Heart left ventricle (tissue), 16 donors: ENCODE results near the gene DDX51. TPM values are rescaled to one million over a fixed set of nuclear protein-coding genes. Genes with fewer than 3 reads are reported as not detected.

Source experiments
- ATAC-seq, 4 donors: fragments of 200-7000 bp; cut with Tn5 transposase; one replicate each; pipeline ENCODE4 v1.9.1; 2020 to 2022; ENCODE audit warnings: moderate library complexity in 4 of 4, mild to moderate bottlenecking in 3 of 4, moderate number of reproducible peaks in 1 of 4
- DNase-seq, 5 donors: peaks; one replicate each; pipeline ENCODE4 v3.0.0-alpha.2; 2020
- H3K27ac ChIP-seq, 12 donors: fragments of 200-600 bp; sonication (generic) in 4 of 12; one replicate each; pipeline versions ENCODE4 v1.5.0 to v1.8.0; 2016 to 2022; ENCODE audit warnings: mild to moderate bottlenecking in 2 of 12
- H3K27me3 ChIP-seq, 9 donors: fragments of 200-600 bp; sonication (generic) in 2 of 9; one replicate each; pipeline versions ENCODE4 v1.5.1 to v1.8.0; 2016 to 2022; ENCODE audit warnings: mild to moderate bottlenecking in 3 of 9
- H3K36me3 ChIP-seq, 9 donors: fragments of 200-600 bp; sonication (generic) in 2 of 9; one replicate each; pipeline versions ENCODE4 v1.5.0 to v1.8.0; 2018 to 2022; ENCODE audit warnings: mild to moderate bottlenecking in 2 of 9
- H3K4me1 ChIP-seq, 12 donors: fragments of 200-600 bp; sonication (generic) in 4 of 12; one replicate each; pipeline versions ENCODE4 v1.5.0 to v1.8.0; 2016 to 2022; ENCODE audit warnings: mild to moderate bottlenecking in 3 of 12
- H3K4me3 ChIP-seq, 12 donors: fragments of 200-600 bp; sonication (generic) in 4 of 12; one replicate each; pipeline versions ENCODE4 v1.5.0 to v1.8.0; 2017 to 2022; ENCODE audit warnings: mild to moderate bottlenecking in 9 of 12, moderate library complexity in 4 of 12
- H3K9me3 ChIP-seq, 12 donors: fragments of 200-600 bp; sonication (generic) in 4 of 12; one replicate each; pipeline versions ENCODE4 v1.5.0 to v1.8.0; 2016 to 2022; ENCODE audit warnings: mild to moderate bottlenecking in 1 of 12
- CTCF ChIP-seq, 12 donors: fragments of 200-600 bp; sonication (generic) in 4 of 12; IDR thresholded peaks; one replicate each; pipeline versions ENCODE4 v1.5.0 to v1.8.0; 2018 to 2022; ENCODE audit warnings: antibody characterized with exemption in 12 of 12, mild to moderate bottlenecking in 5 of 12
- POLR2A ChIP-seq, 2 donors: fragments of 450-650 bp; IDR thresholded peaks; one replicate each; pipeline ENCODE4 v1.6.1; 2017; ENCODE audit warnings: antibody characterized with exemption in 2 of 2, mild to moderate bottlenecking in 2 of 2, moderate library complexity in 2 of 2
- WGBS, 4 donors: extraction: QIAGEN DNeasy Blood & Tissue Kit in 2 of 4; methylation state at CpG; one replicate each; pipeline versions ENCODE4 v1.1.5 to v1.1.7; 2013 to 2018; 5-methylcytosine and 5-hydroxymethylcytosine counted together
- intact Hi-C, 10 donors: fragments of 100-400 bp; cut with DNase I; formaldehyde crosslinking; loops; one replicate each; pipeline versions ENCODE4 v1.11.1 to v1.14.2; 2022
- polyA plus RNA-seq, 2 donors: library from polyadenylated mRNA; stranded (reverse); fragments of 200-250 nt; gene quantifications; one replicate each; pipeline ENCODE4 v1.2.3, GENCODE V29; 2013
- total RNA-seq, 9 donors: library from RNA; depleted of rRNA in 2 of 9; stranded (reverse); fragments of >200 nt in 2 of 9; fragmentation: NEBNext Ultra II Directional in 3 of 9; extraction: Animal tissue kit (Norgen Biotek cat#: 25700) in 3 of 9; gene quantifications; one replicate each; pipeline versions ENCODE4 v1.1.0 to v1.2.4, GENCODE V29; 2016 to 2023
- donor health status: ischemic (EF 13 %, LVEDD 7.1; RV severe dilation, severe dysfunction).
- donor health status: healthy with polysubstance abuse.
- donor health status: DM: no; HTN: yes; CAD: no.
- donor health status: DM: no; HTN: no; CAD: no.
- donor health status: ischemic (EF 25% LVEDD 6.9; RV normal size, moderate dysfunction).
- donor health status: ischemic (EF 25% LVEDD 5.7; RV mildly dilated, moderate dysfunction).
- donor health status: healthy.
- donor health status: DM: yes; HTN: yes; CAD: no.
- donor health status: ischemic (EF 35%, LVEDD 5.7; RV mildly dilated, moderate dysfunction).
- donor health status: nonischemic (EF 11% LVEDD 7.7; RV severe dilation, severe dysfunction).
- donor health status: DM: yes; HTN: yes; CAD: no.
- donor health status: PGD.
- donor health status: ischemic (EF 29% LVEDD 5.4; RV normal size, mild dysfunction).
- donor health status: nonischemic (EF 23%, LVEDD 6.1; RV moderate dilation, normal function).

DDX51 gene
- total and polyA plus RNA-seq, 11 donors = 4.1 to 14.7 (median 8.6) TPM

DNA sequence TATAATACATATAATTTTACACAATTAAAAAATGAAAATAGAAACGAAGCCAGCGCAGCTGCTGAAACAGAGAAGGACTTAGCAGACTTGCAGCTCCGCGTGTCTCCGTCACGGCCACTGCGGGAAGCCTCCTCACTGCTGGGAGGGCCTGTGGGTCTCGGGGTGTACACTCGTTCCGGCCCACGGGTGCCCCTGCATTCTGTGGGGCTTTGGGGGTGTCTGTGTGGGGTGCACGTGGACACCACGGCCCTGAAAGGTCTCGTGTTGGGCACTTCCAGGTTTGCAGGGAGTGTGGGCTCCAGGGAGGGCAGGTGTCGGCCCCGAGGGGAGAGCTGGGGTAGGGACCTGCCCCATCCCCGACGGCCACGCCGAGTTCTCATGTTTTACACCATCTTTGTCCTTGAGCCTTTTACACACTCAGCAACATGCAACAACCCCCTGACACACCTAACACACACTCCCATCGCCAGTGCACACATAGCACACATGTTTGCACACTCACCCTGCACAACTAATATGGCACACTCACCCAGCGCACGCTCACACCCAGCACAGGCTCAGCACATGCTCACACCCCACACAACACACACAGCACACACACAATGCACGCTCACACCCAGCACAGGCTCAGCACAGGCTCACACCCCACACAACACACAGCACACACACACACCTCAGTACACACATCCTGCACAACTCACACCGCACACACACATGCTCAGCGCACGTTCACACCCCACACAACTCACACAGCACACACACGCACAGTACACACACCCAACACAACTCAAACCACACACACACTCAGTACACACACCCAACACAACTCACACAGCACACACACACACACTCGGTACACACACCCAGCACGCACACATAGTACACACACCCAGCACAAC, 36.8 kb upstream of the DDX51 start:
- Histone ChIP-seq H3K27me3 (peaks cover 3 to 41% (median 16%) of the 10 kb centered on the region in 9 donors), H3K4me1 (no peaks in the 10 kb centered on the region), H3K36me3 (no peaks in the 10 kb centered on the region), H3K27ac (no peak overlapping the region), H3K9me3 (peaks cover 0 to 26% (median 0%) of the 10 kb centered on the region in 12 donors), H3K4me3 (no peak overlapping the region)
- DNase-seq (peak in 2 of 5 donors; percentile 19 to 49), ATAC-seq (peak in 1 of 4 donors; percentile 35)
- WGBS, 4 donors = 82 to 89% (median 87%) methylated on average over 30 of the region's 30 CpGs
- TF ChIP-seq CTCF (IDR thresholded peaks at IDR 0.05) (no peak), POLR2A (IDR thresholded peaks at IDR 0.05) (no peak)
- intact Hi-C loops = no loop called here

DNA sequence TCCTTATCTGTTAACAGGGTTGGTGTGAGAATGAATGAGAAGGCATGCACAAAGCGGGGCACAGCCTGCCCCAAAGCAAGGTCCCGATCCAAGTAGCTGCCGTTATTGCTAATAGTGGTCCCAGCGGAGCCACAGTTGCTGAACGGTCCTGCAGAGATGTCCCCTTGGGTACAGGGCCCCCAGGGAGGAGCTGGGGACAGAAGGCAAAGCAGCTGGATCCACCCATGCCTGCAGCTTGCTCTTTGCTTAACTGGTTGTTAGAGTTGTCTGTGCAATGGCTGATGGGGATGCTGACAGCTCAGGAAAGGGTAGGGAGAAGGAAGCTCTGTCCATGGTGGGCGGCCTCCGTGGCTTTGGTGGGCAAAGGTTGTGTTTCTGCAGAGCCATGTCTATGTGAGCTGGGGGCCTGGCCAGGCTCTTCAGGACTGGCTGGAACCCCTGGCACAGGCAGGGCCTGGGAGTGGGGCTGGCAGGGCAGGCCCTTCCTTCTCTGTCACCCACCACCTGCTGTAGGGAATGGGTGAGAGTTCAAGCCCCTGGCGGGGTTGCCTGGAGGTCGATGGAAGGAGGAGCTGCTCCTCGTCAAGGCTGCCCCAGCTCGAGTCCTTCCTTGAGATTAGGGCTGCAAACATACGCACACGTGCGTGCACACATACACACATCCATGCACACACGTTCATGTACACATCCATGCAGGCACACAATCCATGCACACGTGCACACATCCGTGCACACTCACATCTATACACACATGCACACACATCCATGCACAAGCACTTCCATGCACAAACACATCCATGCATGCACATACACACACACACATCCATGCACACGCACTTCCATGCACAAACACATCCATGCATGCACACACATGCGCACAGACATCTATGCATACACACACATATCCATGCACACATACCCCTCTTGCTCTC, 35.6 kb upstream of the DDX51 start:
- DNase-seq (peak in 2 of 5 donors; percentile 8 to 50), ATAC-seq (no peak)
- H3K4me1 ChIP-seq = no peaks in the 10 kb centered on the region
- WGBS, 4 donors = 75 to 84% (median 80%) methylated on average over 18 to 19 of the region's 19 CpGs
- TF ChIP-seq CTCF (IDR thresholded peaks at IDR 0.05) (no peak), POLR2A (IDR thresholded peaks at IDR 0.05) (no peak)
- no peak overlapping the region for H3K27ac ChIP-seq
- H3K4me3 ChIP-seq = no peak overlapping the region
- peaks cover 0 to 14% (median 0%) of the 10 kb centered on the region in 12 donors for H3K9me3 ChIP-seq
- intact Hi-C loops = no loop called here
- peaks cover 5 to 53% (median 18%) of the 10 kb centered on the region in 9 donors for H3K27me3 ChIP-seq
- H3K36me3 ChIP-seq = no peaks in the 10 kb centered on the region

- no peak for ATAC-seq
- Histone ChIP-seq H3K36me3 (no peaks in the 10 kb centered on the region), H3K4me3 (no peak overlapping the region), H3K27ac (no peak overlapping the region), H3K9me3 (peaks cover 0 to 6% (median 0%) of the 10 kb centered on the region in 12 donors), H3K4me1 (no peaks in the 10 kb centered on the region), H3K27me3 (peaks cover 5 to 61% (median 16%) of the 10 kb centered on the region in 9 donors)
- intact Hi-C loops = no loop called here
- DNase-seq = peak in 2 of 5 donors; percentile 10 to 49
- 61 to 69% (median 65%) methylated on average over 34 to 39 of the region's 39 CpGs for WGBS, 4 donors
- no peak for TF ChIP-seq POLR2A (IDR thresholded peaks at IDR 0.05)
- no peak for TF ChIP-seq CTCF (IDR thresholded peaks at IDR 0.05)
Observed at GRCh38 chr12:132178801-132179401, 34.8 kb upstream of the DDX51 start.
